ENCODE measurements around the gene TSPAN18. TPM values are rescaled to one million over a fixed set of nuclear protein-coding genes. Genes with fewer than 3 reads are reported as not detected.

The TSPAN18 gene
- total and polyA plus RNA-seq, 2 experiments from 2014 or later: 6.0 to 10.6 TPM

GRCh38 chr11:44839458-44840084 is 112.8 kb downstream of the TSPAN18 start (continued):
- TF ChIP-seq ETS1 (IDR thresholded peaks at IDR 0.05): no peak
- no peak for TF ChIP-seq REST (IDR thresholded peaks at IDR 0.05; ENCODE audit: unreplicated experiment)

- H3K27me3 ChIP-seq (ENCODE audit: insufficient read depth): no peaks in the 10 kb centered on the region
- no peak overlapping the region for H3K4me3 Mint-ChIP-seq
- no peak overlapping the region for H3K4me2 ChIP-seq
- no peak overlapping the region for H2AFZ ChIP-seq
- H3K36me3 ChIP-seq (ENCODE audit: insufficient read depth): no peaks in the 10 kb centered on the region
- no peak overlapping the region for H3K4me3 ChIP-seq
- no peak for DNase-seq (ENCODE audit: low spot score)
- H3K27me3 Mint-ChIP-seq (ENCODE audit: insufficient read depth, low read depth, poor library complexity): peaks cover 9% of the 10 kb centered on the region
- no peak overlapping the region for H3K27ac Mint-ChIP-seq
- no peaks in the 10 kb centered on the region for H3K9me2 ChIP-seq (ENCODE audit: insufficient read depth)
- H3K4me1 ChIP-seq (ENCODE audit: insufficient read depth): peaks cover 26% of the 10 kb centered on the region
- H4K20me1 ChIP-seq (replicated peaks; ENCODE audit: insufficient read depth): no peaks in the 10 kb centered on the region
- no peak overlapping the region for H3K27ac ChIP-seq (ENCODE audit: low read depth)
- no peaks in the 10 kb centered on the region for H3K79me2 ChIP-seq (replicated peaks; ENCODE audit: insufficient read depth)
- H3K36me3 Mint-ChIP-seq (ENCODE audit: low read depth): peaks cover 29% of the 10 kb centered on the region
- H3F3A ChIP-seq (replicated peaks; ENCODE audit: low read depth): no peaks in the 10 kb centered on the region
- H3K9me3 Mint-ChIP-seq: peaks cover 24% of the 10 kb centered on the region
- H3K4me1 Mint-ChIP-seq: peaks cover 57% of the 10 kb centered on the region
- no peak for ATAC-seq
- TF ChIP-seq REST (IDR thresholded peaks at IDR 0.05; ENCODE audit: unreplicated experiment) (no peak), NANOG (IDR thresholded peaks at IDR 0.05; ENCODE audit: borderline replicate concordance) (no peak), ETS1 (IDR thresholded peaks at IDR 0.05) (no peak), CTCF (conservative IDR thresholded peaks at IDR 0.05; ENCODE audit: low read depth in 2 of 2) (no peak), EZH2phosphoT487 (IDR thresholded peaks at IDR 0.05; ENCODE audit: unreplicated experiment) (no peak), ZNF331 (CRISPR knock-in tag; IDR thresholded peaks at IDR 0.05; ENCODE audit: low read depth) (no peak), ZNF114 (CRISPR knock-in tag; IDR thresholded peaks at IDR 0.05) (no peak), JUNB (IDR thresholded peaks at IDR 0.05; ENCODE audit: unreplicated experiment) (no peak)
These were observed 113.3 kb downstream of the TSPAN18 start for GRCh38 chr11:44840085-44840478.

Data from GM23338 (cell line).